Measurements from ENCODE around the gene CNNM2.

- no peak for TF ChIP-seq POLR2A (IDR thresholded peaks at IDR 0.05; ENCODE audit: low read depth, low read length)
- TF ChIP-seq TAF1 (IDR thresholded peaks at IDR 0.05; ENCODE audit: borderline replicate concordance, low read depth, low read length), result no peak
Observed at GRCh38 chr10:102963756-102964025, 45.6 kb downstream of the CNNM2 start.
